ENCODE measurements around the gene FST. TPM values are rescaled to one million over a fixed set of nuclear protein-coding genes. Genes with fewer than 3 reads are reported as not detected.

Gene FST
- total and polyA plus RNA-seq, 2 of the 8 experiments (the other 6 are each of a cell fraction or from before 2014, with no cell fraction given), result 16.6 to 17.5 TPM

DNA sequence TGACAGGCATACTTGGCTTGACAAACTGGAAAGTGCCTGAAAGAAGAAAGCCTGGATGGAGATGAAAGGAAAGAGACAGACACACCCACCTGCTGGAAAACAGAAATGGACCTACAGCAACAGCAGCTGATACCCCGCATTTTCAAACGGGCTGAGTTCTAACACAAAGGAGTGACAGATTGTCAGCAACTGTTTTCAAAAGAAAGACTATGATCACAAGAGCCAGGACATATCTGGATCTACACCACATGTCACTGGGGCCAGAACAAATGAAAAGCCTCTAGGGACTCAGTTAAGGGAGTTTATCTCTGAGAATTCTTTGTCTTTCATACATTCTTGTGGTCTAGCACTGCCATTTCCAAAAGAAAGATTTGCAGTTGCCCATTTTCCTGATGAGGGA is 24.1 kb upstream of the FST start:
- Histone ChIP-seq H3K23ac (ENCODE audit: insufficient read length) (no peak overlapping the region), H3K9me3 (ENCODE audit: insufficient read depth in 2 of 2, low read depth in 1 of 2, low read length in 1 of 2) (no peaks in the 10 kb centered on the region), H2BK120ac (replicated peaks; ENCODE audit: low read depth, low read length) (no peak overlapping the region), H3K56ac (replicated peaks; ENCODE audit: insufficient read length, low read depth, low read length) (no peak overlapping the region), H3K79me2 (ENCODE audit: control insufficient read depth in 1 of 2, insufficient read depth in 2 of 2, low read length in 2 of 2) (no peaks in the 10 kb centered on the region), H3K27me3 (replicated peaks in 1 of 4; ENCODE audit: control insufficient read depth in 3 of 4, extremely low read depth in 1 of 4, insufficient read depth in 3 of 4, low read length in 3 of 4) (no peaks in the 10 kb centered on the region; a peak in 1 of 7 replicates), H3K4ac (replicated peaks; ENCODE audit: insufficient read length, low read depth, low read length) (no peak overlapping the region), H3K4me1 (replicated peaks in 1 of 4; ENCODE audit: control insufficient read depth in 3 of 4, insufficient read depth in 4 of 4, low read length in 3 of 4) (peaks cover 0 to 5% (median 4%) of the 10 kb centered on the region in 4 experiments; a peak in 3 of 7 replicates), H2AK5ac (ENCODE audit: low read depth, low read length) (no peak overlapping the region), H2BK15ac (ENCODE audit: low read length) (no peak overlapping the region), H3K4me3 (ENCODE audit: extremely low read depth in 1 of 4, insufficient read depth in 2 of 4, low read depth in 3 of 4, low read length in 4 of 4) (no peak overlapping the region), H3K36me3 (ENCODE audit: control insufficient read depth in 2 of 4, insufficient read depth in 4 of 4, low read length in 3 of 4) (no peaks in the 10 kb centered on the region), H3K9ac (replicated peaks in 1 of 4; ENCODE audit: extremely low read depth in 1 of 4, low read depth in 3 of 4, low read length in 3 of 4) (no peak overlapping the region), H3K23me2 (ENCODE audit: low read depth, low read length) (no peaks in the 10 kb centered on the region), H4K8ac (ENCODE audit: extremely low read depth, insufficient read depth, low read length) (no peak overlapping the region), H4K91ac (replicated peaks; ENCODE audit: insufficient read length, low read length) (no peak overlapping the region), H4K20me1 (replicated peaks in 1 of 2; ENCODE audit: control insufficient read depth in 1 of 2, insufficient read depth in 2 of 2, low read length in 2 of 2) (no peaks in the 10 kb centered on the region), H3K79me1 (ENCODE audit: low read depth, low read length) (no peaks in the 10 kb centered on the region), H2AFZ (ENCODE audit: low read length) (no peak overlapping the region), H4K5ac (ENCODE audit: insufficient read length, low read depth, low read length) (no peak overlapping the region), H3K14ac (ENCODE audit: insufficient read length) (no peak overlapping the region), H3K27ac (ENCODE audit: low read depth, low read length) (no peak overlapping the region), H3K18ac (ENCODE audit: extremely low read depth, low read length) (no peak overlapping the region), H2BK5ac (ENCODE audit: low read depth, low read length) (no peak overlapping the region), H3K4me2 (ENCODE audit: insufficient read depth in 1 of 2, low read depth in 2 of 2, low read length in 2 of 2) (no peak overlapping the region), H2BK12ac (ENCODE audit: low read depth, low read length) (no peak overlapping the region), H2BK20ac (ENCODE audit: low read length) (no peak overlapping the region)
- FAIRE-seq (no peak), DNase-seq (ENCODE audit: low read depth in 1 of 2, low spot score in 2 of 2) (no peak)
- CTCF ChIA-PET (ENCODE audit: partially characterized antibody), result interaction anchor here (1.1 kb wide), 1 partner anchor 17 kb away, joined by 3 read pairs; no protein-coding TSS in a partner anchor
- WGBS, 2 experiments (ENCODE audit: extremely low coverage in 1 of 2, insufficient coverage in 1 of 2, insufficient read length in 1 of 2, insufficient replicate concordance in 2 of 2, low coverage in 1 of 2, low lambda C conversion rate in 2 of 2, missing lambda C conversion rate in 1 of 2), result 92% methylated on average over 2 of the region's 2 CpGs; no CpG with 5 or more reads in 1 of the 2 experiments
- POLR2A ChIA-PET (ENCODE audit: partially characterized antibody), result no interaction called here
- TF ChIP-seq NRF1 (IDR thresholded peaks at IDR 0.05; ENCODE audit: low read depth, low read length) (no peak), SIX5 (IDR thresholded peaks at IDR 0.05; ENCODE audit: low read depth, low read length) (no peak), CBX8 (IDR thresholded peaks at IDR 0.05; ENCODE audit: borderline replicate concordance, low read depth, low read length) (no peak)
